Measurements from ENCODE around the gene SLC17A8. TPM values are rescaled to one million over a fixed set of nuclear protein-coding genes. Genes with fewer than 3 reads are reported as not detected.

SLC17A8 gene
- total RNA-seq, 1 experiment from 2014 or later, result not detected

GRCh38 chr12:100433701-100434100 lies 76.8 kb downstream of the SLC17A8 start:
- TF ChIP-seq REST (IDR thresholded peaks at IDR 0.05; ENCODE audit: insufficient read depth in 1 of 2, low read depth in 2 of 2, low read length in 1 of 2) (no peak), POLR2AphosphoS5 (IDR thresholded peaks at IDR 0.05; ENCODE audit: low read depth, low read length) (no peak), TCF7L2 (IDR thresholded peaks at IDR 0.05; ENCODE audit: low read depth, low read length) (no peak)
- H3K9me3 ChIP-seq (ENCODE audit: control insufficient read depth, insufficient read depth, low read depth, low read length), result no peaks in the 10 kb centered on the region
- CTCF ChIA-PET, result no interaction called here
- DNase-seq (ENCODE audit: low read depth, low spot score), result no peak
- no peak for ATAC-seq
- intact Hi-C loops (cut with micrococcal nuclease; ENCODE audit: unreplicated experiment), result no loop called here
- no peaks in the 10 kb centered on the region for H3K36me3 ChIP-seq (ENCODE audit: control insufficient read depth, insufficient read depth, low read length)
- POLR2A ChIA-PET, result no interaction called here
- H3K27me3 ChIP-seq (ENCODE audit: control insufficient read depth, insufficient read depth, low read length), result no peaks in the 10 kb centered on the region
- no TSS peak for BruUV-seq (replicated peaks)
- H3K4me1 ChIP-seq (ENCODE audit: control insufficient read depth, insufficient read depth, low read length), result no peaks in the 10 kb centered on the region
- no peak overlapping the region for H3K4me3 ChIP-seq (ENCODE audit: low read depth in 2 of 2, low read length in 2 of 2)
- H3K27ac ChIP-seq (ENCODE audit: low read length), result no peak overlapping the region
- in situ Hi-C loops (cut with HindIII; ENCODE audit: low pct_unique_long_range_greater_than_20kb, low sequenced_read_pairs), result no loop called here

GRCh38 chr12:100434177-100434576 lies 77.3 kb downstream of the SLC17A8 start:
- ATAC-seq (no peak), DNase-seq (ENCODE audit: low read depth, low spot score) (no peak)
- in situ Hi-C loops (cut with HindIII; ENCODE audit: low pct_unique_long_range_greater_than_20kb, low sequenced_read_pairs) (no loop called here), intact Hi-C loops (cut with micrococcal nuclease; ENCODE audit: unreplicated experiment) (no loop called here)
- no peaks in the 10 kb centered on the region for H3K36me3 ChIP-seq (ENCODE audit: control insufficient read depth, insufficient read depth, low read length)
- no peak overlapping the region for H3K27ac ChIP-seq (ENCODE audit: low read length)
- no peak overlapping the region for H3K4me3 ChIP-seq (ENCODE audit: low read depth in 2 of 2, low read length in 2 of 2)
- no peaks in the 10 kb centered on the region for H3K27me3 ChIP-seq (ENCODE audit: control insufficient read depth, insufficient read depth, low read length)
- CTCF ChIA-PET, result no interaction called here
- H3K9me3 ChIP-seq (ENCODE audit: control insufficient read depth, insufficient read depth, low read depth, low read length), result no peaks in the 10 kb centered on the region
- no peak for TF ChIP-seq TCF7L2 (IDR thresholded peaks at IDR 0.05; ENCODE audit: low read depth, low read length)
- no peak for TF ChIP-seq REST (IDR thresholded peaks at IDR 0.05; ENCODE audit: insufficient read depth in 1 of 2, low read depth in 2 of 2, low read length in 1 of 2)
- no peak for TF ChIP-seq CTCF (IDR thresholded peaks at IDR 0.05)
- TF ChIP-seq POLR2AphosphoS5 (IDR thresholded peaks at IDR 0.05; ENCODE audit: low read depth, low read length), result no peak
- TF ChIP-seq SIN3A (IDR thresholded peaks at IDR 0.05; ENCODE audit: borderline replicate concordance, insufficient read depth, low read depth, low read length), result no peak
- BruUV-seq (replicated peaks), result no TSS peak
- no peaks in the 10 kb centered on the region for H3K4me1 ChIP-seq (ENCODE audit: control insufficient read depth, insufficient read depth, low read length)
- POLR2A ChIA-PET, result no interaction called here
